Activated CD4-positive, alpha-beta T cell treated with anti-CD3 and anti-CD28 coated beads, Interleukin-2, amount 10 ng/mL, durations not matched to agents 24 days and 14 days (primary cell): ENCODE data around the gene KCTD18. TPM values are rescaled to one million over a fixed set of nuclear protein-coding genes. Genes with fewer than 3 reads are reported as not detected.

Experiments used
- DNase-seq: peaks from one replicate; pipeline ENCODE4 v3.0.0; 2022
- H3K27ac Mint-ChIP-seq: one replicate; pipeline ENCODE4 v1.8.0; 2022; ENCODE audit warnings: mild to moderate bottlenecking, mixed read lengths
- H3K27me3 Mint-ChIP-seq: one replicate; pipeline ENCODE4 v1.8.0; 2022; ENCODE audit warnings: mixed read lengths
- H3K36me3 Mint-ChIP-seq: one replicate; pipeline ENCODE4 v1.8.0; 2022; ENCODE audit warnings: low read depth, mild to moderate bottlenecking, mixed read lengths
- H3K4me1 Mint-ChIP-seq: one replicate; pipeline ENCODE4 v1.8.0; 2021; ENCODE audit warnings: mixed read lengths
- H3K4me3 Mint-ChIP-seq: one replicate; pipeline ENCODE4 v1.8.0; 2022; ENCODE audit warnings: mild to moderate bottlenecking, moderate library complexity, mixed read lengths
- H3K9me3 Mint-ChIP-seq: one replicate; pipeline ENCODE4 v1.8.0; 2021; ENCODE audit warnings: mixed read lengths
- intact Hi-C: fragments of 100-400 bp; cut with micrococcal nuclease; formaldehyde crosslinking; loops from one replicate; pipeline ENCODE4 v1.15.1; 2023
- total RNA-seq: library from RNA; stranded (reverse); gene quantifications from 2 replicates; pipeline ENCODE4 v1.2.3, GENCODE V29; 2022

KCTD18 gene
- total RNA-seq, 1 donor from 2014 or later: 14.2 TPM

DNA sequence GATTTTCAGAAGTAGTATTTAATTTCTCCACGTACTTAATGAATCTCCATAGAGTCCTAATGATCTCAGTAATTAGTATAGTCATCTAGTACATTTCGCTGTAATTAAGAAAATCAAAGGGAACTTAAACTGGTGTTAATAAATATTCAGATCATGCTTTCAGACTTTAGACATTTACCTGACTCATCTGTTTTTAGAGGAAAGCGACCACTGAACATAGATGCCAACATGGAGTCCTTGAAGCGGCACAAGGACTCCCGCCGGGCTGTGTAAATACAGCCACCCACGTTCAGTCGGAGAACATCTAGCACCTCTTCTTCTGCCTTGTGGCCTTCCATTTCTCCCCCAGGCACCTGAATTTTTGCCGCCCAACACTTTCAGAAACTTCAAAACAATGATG lies 3.2 kb downstream of the KCTD18 start:
- intact Hi-C loops: no loop called here
- DNase-seq: peak; percentile 40
- Mint-ChIP-seq H3K27me3 (no peaks in the 10 kb centered on the region), H3K27ac (no peak overlapping the region), H3K9me3 (peaks cover 4% of the 10 kb centered on the region), H3K36me3 (peaks cover 36% of the 10 kb centered on the region), H3K4me1 (peaks cover 17% of the 10 kb centered on the region), H3K4me3 (no peak overlapping the region)

DNA sequence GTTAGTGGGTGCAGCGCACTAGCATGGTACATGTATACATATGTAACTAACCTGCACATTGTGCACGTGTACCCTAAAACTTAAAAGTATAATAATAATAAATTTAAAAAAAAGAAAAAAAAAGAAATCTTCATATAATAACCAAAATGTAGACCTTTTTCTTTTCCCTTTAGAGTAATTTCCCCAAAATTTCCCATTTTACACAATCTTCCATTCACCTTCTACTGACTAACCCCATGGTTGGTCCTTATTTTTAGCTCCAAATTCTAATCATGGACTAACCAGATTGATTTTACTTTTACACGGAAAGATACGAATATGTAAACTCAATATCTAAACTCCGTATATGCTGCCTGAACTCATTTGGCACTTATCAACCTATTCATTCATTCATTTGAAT lies 7.7 kb downstream of the KCTD18 start:
- Mint-ChIP-seq H3K27me3 (no peaks in the 10 kb centered on the region), H3K4me1 (peaks cover 8% of the 10 kb centered on the region), H3K36me3 (peaks cover 46% of the 10 kb centered on the region), H3K27ac (no peak overlapping the region), H3K9me3 (peaks cover 4% of the 10 kb centered on the region), H3K4me3 (no peak overlapping the region)
- intact Hi-C loops: no loop called here
- no peak for DNase-seq

DNA sequence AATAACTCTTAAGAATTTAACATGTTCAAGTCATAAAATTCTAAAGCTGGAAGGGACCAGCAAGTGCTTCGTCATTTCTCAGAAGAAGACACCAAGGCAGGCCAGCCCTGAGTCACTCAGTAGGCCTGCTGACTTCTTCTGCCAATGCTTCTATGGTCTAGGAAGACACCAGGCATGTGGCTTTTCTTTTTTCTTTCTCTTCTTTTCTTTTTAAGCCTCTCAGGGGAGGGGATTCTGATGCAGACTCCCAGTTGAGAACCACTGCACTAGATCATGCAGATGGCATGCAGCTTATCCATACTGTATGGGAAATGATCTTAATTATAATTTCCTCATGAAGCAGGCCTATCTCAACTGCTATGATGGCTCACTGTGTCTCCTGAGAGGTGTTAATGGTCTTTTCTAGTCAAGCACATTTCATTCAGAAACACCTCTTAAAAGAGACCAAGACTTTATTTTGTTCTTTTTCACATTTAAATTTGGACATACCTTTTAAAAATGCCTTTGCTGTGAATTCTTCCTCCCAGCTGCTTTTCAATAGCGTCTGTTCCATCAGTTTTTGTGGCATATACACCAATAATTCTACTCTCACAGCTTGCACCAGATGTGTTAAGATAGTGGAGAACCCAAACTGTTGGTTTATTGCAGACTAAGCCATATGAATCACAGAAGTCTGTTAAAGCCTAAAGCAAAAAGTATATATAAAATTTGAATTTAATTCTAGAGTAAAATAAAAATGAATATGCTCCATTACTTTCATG lies 11.3 kb downstream of the KCTD18 start:
- H3K4me3 Mint-ChIP-seq: no peak overlapping the region
- intact Hi-C loops: no loop called here
- H3K27me3 Mint-ChIP-seq: no peaks in the 10 kb centered on the region
- H3K27ac Mint-ChIP-seq: no peak overlapping the region
- peaks cover 4% of the 10 kb centered on the region for H3K9me3 Mint-ChIP-seq
- peak; percentile 17 for DNase-seq
- H3K36me3 Mint-ChIP-seq: peaks cover 40% of the 10 kb centered on the region
- H3K4me1 Mint-ChIP-seq: peaks cover 5% of the 10 kb centered on the region

DNA sequence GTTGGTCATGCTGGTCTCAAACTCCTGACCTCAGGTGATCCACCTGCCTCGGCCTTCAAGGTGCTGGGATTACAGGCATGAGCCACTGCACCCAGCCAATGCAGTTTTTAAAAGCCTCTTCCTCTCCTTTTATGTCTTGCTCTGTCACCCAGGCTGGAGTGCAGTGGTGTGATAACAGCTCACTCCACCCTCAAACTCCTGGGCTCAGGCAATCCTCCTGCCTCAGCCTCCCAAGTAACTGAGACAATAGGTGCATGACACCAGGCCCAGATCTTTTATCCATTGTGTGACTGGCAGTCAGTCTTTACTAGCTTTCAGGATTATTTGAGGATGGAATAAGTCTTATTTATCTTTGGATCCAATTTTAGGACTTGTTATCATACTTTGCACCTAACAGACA lies 13.2 kb downstream of the KCTD18 start:
- intact Hi-C loops: no loop called here
- DNase-seq: peak; percentile 32
- peaks cover 40% of the 10 kb centered on the region for H3K36me3 Mint-ChIP-seq
- H3K27ac Mint-ChIP-seq: no peak overlapping the region
- peaks cover 3% of the 10 kb centered on the region for H3K4me1 Mint-ChIP-seq
- no peaks in the 10 kb centered on the region for H3K9me3 Mint-ChIP-seq
- H3K27me3 Mint-ChIP-seq: no peaks in the 10 kb centered on the region
- H3K4me3 Mint-ChIP-seq: no peak overlapping the region

DNA sequence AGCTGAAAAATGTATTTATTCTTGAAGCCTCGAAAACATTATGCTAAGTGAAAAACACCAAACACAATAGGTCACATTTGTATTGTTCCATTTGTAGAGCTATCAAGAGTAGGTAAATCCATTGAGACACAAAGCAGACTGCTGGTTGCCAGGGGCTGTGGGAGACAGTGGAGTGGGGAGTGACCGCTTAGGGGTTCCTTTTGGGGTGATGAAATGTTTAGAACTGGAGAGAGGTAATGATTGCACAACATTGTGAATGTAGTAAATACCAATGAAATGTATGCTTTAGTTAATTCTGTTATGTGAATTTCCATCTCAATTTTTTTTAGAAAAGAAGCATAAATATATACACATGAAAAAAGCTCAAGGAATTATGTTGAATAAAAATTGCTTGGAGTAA lies 15.8 kb downstream of the KCTD18 start:
- DNase-seq: peak; percentile 18
- no peak overlapping the region for H3K27ac Mint-ChIP-seq
- no peak overlapping the region for H3K4me3 Mint-ChIP-seq
- no peaks in the 10 kb centered on the region for H3K27me3 Mint-ChIP-seq
- peaks cover 1% of the 10 kb centered on the region for H3K4me1 Mint-ChIP-seq
- no peaks in the 10 kb centered on the region for H3K9me3 Mint-ChIP-seq
- intact Hi-C loops: no loop called here
- H3K36me3 Mint-ChIP-seq: peaks cover 55% of the 10 kb centered on the region

DNA sequence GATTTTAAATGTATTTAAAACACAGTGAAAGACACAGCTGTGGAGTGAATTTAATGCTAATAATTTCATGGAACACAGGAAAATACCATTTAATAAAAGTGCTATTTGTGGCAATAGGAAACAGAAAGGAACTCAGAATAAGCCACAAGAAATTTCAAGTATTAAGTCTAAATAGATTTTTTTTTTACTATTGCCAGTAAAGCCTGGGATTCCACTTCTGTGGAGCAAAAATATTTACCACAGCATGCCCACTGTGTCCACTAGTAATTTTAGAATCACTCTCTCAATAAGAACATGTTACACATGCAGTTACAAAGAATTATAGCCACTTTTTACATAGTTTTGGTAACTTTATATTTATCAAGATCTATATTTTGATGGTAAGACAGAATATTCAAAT lies 17.2 kb downstream of the KCTD18 start:
- H3K36me3 Mint-ChIP-seq: peaks cover 52% of the 10 kb centered on the region

DNA sequence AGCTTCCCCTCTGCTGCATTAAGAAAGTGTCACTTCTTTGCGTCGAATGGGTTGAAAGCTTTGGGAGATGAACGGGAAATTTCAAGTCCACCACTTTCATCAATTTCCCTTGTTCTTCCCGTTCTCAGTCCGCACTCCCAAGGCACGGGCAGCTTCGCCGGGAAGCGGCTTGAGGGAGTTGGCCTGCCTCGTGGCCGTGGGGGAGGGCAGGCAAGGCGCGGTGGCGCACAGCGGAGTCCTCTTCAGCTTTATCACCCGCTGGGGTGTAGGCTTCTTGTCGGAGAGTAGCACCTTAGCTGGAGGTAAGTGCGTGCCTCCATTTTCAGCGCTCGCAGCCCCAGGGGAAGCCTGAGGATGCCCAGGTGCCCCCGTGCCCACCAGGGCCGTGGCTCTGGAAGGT lies 19.9 kb downstream of the KCTD18 start:
- H3K36me3 Mint-ChIP-seq: peaks cover 44% of the 10 kb centered on the region
- H3K4me3 Mint-ChIP-seq: no peak overlapping the region
- peak; percentile 53 for DNase-seq
- intact Hi-C loops: no loop called here
- no peaks in the 10 kb centered on the region for H3K27me3 Mint-ChIP-seq
- no peaks in the 10 kb centered on the region for H3K4me1 Mint-ChIP-seq
- H3K9me3 Mint-ChIP-seq: no peaks in the 10 kb centered on the region
- H3K27ac Mint-ChIP-seq: no peak overlapping the region

More for the DNA sequence above, 17.2 kb downstream of the KCTD18 start:
- intact Hi-C loops: no loop called here
- Mint-ChIP-seq H3K4me1 (peaks cover under 1% of the 10 kb centered on the region), H3K4me3 (no peak overlapping the region), H3K27ac (no peak overlapping the region), H3K27me3 (no peaks in the 10 kb centered on the region), H3K9me3 (no peaks in the 10 kb centered on the region)
- no peak for DNase-seq

DNA sequence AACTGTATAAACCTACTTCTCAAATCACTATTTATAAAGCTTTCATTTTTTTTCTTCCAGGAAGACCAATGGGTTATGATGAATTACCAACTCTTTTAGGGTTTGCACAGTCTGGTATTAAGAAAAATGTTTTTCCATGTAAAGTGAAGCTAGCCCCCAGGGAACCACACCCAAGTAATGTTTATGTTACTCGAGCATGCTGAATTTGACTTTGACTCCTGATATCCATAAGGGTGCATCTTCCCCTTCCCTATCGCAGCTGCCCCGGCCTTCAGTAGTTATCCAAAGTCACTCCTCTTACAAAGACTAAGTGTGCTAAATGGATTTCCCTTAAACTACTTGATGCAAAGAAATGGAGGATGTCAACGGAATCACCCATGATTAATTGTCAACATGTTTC lies 21.7 kb downstream of the KCTD18 start:
- Mint-ChIP-seq H3K9me3 (no peaks in the 10 kb centered on the region), H3K4me3 (no peak overlapping the region), H3K36me3 (peaks cover 34% of the 10 kb centered on the region), H3K27me3 (no peaks in the 10 kb centered on the region), H3K4me1 (peaks cover 4% of the 10 kb centered on the region), H3K27ac (no peak overlapping the region)
- intact Hi-C loops: no loop called here
- no peak for DNase-seq

DNA sequence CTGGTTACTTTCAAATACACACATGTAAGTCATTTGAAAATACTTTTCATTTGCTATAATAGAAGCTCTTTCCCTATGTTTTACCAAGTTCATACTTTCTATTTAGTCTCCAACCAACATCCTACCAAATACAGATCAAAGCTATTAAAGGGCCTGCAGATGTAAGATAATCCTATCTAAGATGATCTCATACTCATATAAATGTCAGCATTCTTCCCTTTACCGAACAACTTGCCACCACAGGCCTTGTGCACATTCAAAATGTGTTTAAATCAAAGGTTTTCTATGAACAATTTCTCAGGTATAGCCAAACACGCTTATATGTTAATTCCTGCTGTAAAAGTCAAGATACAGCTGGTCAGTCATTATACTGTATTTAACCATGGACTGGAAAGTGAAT lies 23.3 kb downstream of the KCTD18 start:
- Mint-ChIP-seq H3K4me3 (no peak overlapping the region), H3K27ac (no peak overlapping the region), H3K27me3 (no peaks in the 10 kb centered on the region), H3K36me3 (peaks cover 21% of the 10 kb centered on the region), H3K9me3 (no peaks in the 10 kb centered on the region), H3K4me1 (peaks cover 4% of the 10 kb centered on the region)
- intact Hi-C loops: no loop called here
- DNase-seq: no peak

DNA sequence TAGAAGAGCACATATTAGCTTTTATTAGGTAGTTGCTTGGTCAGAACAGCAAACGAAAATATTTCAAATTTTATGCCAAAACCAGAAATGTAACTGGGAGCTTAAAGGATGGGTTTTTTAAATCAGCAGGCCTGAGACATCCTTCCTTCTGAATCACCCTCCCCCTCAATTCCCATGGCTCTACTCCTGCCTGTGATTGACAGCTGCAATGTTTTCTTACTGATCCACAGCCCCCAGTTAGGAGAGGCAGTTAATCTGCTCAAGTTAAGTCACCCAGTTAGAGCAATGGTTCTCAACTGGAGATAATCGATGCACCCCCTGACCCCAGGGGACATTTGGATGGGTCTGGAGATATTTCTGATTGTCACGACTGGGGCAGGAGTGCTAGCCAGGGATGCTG lies 24.9 kb downstream of the KCTD18 start:
- Mint-ChIP-seq H3K27ac (no peak overlapping the region), H3K4me3 (no peak overlapping the region), H3K4me1 (peaks cover 6% of the 10 kb centered on the region), H3K27me3 (no peaks in the 10 kb centered on the region), H3K36me3 (peaks cover 9% of the 10 kb centered on the region), H3K9me3 (no peaks in the 10 kb centered on the region)
- intact Hi-C loops: no loop called here
- peak; percentile 46 for DNase-seq

DNA sequence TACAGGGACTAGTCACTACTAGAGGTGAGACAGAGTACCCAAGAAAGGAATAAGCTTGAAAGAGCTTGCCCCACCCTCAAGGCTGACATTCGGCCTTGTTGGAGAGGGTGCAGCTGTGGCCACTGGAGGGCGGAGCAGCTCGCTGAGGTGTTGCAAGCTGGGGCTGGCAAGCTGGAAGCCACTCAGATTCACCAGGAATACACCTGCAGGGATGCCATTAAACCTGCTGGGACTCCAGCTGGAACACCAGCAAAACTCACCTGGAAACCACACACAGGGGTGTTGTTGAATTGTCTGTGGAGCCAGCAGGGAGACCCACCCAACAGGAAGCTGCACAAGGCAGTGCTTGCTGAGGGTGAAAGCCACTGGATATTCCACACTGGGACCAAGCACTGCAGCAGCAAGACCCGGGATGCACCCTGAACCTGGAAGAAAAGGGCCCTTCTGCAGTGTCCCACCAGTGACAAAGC lies 26.1 kb downstream of the KCTD18 start:
- peaks cover 9% of the 10 kb centered on the region for H3K4me1 Mint-ChIP-seq
- no peaks in the 10 kb centered on the region for H3K9me3 Mint-ChIP-seq
- no peaks in the 10 kb centered on the region for H3K27me3 Mint-ChIP-seq
- H3K36me3 Mint-ChIP-seq: peaks cover 10% of the 10 kb centered on the region
- intact Hi-C loops: no loop called here
- H3K27ac Mint-ChIP-seq: no peak overlapping the region
- no peak overlapping the region for H3K4me3 Mint-ChIP-seq
- peak; percentile 72 for DNase-seq

DNA sequence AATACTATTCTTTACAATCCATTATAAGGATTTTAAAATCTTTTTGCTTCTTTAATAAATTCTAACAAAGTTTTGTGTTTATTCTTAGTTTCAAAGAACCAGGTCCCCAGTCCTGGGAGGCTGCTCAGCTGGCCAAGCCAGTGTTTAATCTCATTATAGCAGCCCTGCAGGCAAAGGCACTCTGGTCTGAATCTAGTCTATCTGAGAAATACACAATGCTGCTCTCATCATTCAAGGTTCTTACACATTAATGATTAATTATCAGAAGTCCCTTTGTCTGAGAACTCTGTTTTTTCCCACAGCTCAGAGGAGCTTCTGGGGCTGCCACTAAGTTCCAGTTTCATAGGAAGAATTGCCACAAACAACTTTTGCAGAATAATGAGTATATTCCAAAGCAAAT lies 27.7 kb downstream of the KCTD18 start:
- intact Hi-C loops: no loop called here
- no peak overlapping the region for H3K4me3 Mint-ChIP-seq
- H3K27ac Mint-ChIP-seq: no peak overlapping the region
- H3K36me3 Mint-ChIP-seq: peaks cover 11% of the 10 kb centered on the region
- H3K9me3 Mint-ChIP-seq: no peaks in the 10 kb centered on the region
- DNase-seq: peak; percentile 51
- peaks cover 9% of the 10 kb centered on the region for H3K4me1 Mint-ChIP-seq
- H3K27me3 Mint-ChIP-seq: no peaks in the 10 kb centered on the region

DNA sequence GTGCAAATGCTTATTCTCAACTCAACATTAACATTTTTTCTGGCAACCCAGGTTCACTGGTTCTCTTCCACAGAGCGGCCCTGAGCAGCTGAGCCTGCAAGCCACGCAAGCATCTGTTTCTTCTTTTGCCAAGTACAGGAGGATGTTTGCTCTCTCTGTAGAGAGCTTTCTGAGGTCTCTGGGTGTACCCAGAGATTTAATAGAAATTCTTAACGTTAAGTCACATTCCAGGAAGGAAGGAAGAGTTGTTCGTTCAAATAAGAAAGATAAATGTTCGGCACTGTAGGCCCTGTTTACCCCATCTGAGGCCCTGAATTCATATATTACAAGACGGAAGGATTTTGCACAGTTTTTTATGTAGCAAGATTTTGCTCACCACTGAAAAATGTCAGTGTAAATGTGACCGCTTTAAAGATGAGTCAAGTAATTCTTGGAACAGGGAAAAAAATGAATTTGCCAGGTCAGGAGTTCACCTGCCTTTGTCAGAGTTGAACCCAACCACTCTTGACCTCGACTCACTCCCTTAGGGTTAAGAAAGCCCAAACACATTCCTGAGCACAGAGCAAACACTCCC lies 30.1 kb downstream of the KCTD18 start:
- peaks cover 15% of the 10 kb centered on the region for H3K36me3 Mint-ChIP-seq
- H3K4me1 Mint-ChIP-seq: peaks cover 9% of the 10 kb centered on the region
- no peak overlapping the region for H3K4me3 Mint-ChIP-seq
- intact Hi-C loops: loop anchor here (2.0 kb wide), 1 partner anchor 29 kb away; no protein-coding TSS in a partner anchor
- H3K27me3 Mint-ChIP-seq: no peaks in the 10 kb centered on the region
- peak; percentile 48 for DNase-seq
- no peaks in the 10 kb centered on the region for H3K9me3 Mint-ChIP-seq
- no peak overlapping the region for H3K27ac Mint-ChIP-seq

DNA sequence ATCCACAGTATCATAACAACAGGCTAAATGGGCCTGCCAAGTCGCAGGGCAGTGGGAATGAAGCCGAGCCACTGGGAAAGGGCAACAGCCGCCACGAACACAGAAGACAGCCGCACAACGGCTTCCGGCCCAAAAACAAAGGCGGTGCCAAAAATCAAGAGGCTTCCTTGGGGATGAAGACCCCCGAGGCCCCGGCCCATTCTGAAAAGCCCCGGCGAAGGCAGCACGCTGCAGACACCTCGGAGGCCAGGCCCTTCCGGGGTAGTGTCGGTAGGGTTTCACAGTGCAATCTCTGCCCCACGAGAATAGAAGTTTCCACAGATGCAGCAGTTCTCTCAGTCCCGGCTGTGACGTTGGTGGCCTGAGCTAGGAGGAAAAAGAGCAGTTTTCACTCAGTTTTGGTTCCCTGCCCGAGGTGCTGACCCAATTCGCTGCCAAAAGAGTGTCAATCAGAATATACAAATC lies 32.2 kb downstream of the KCTD18 start:
- Mint-ChIP-seq H3K27me3 (no peaks in the 10 kb centered on the region), H3K4me1 (peaks cover 5% of the 10 kb centered on the region), H3K27ac (no peak overlapping the region), H3K9me3 (no peaks in the 10 kb centered on the region), H3K36me3 (peaks cover 20% of the 10 kb centered on the region), H3K4me3 (no peak overlapping the region)
- intact Hi-C loops: no loop called here
- peak; percentile 48 for DNase-seq
